Stimulated activated effector memory CD8-positive, alpha-beta T cell treated with anti-CD3 and anti-CD28 coated beads, Interleukin-12 subunit alpha, Interleukin-12 subunit beta, amount 100 ng/mL, for 72 hours (primary cell): Measurements from ENCODE around the gene FFAR4.

Experiments used
- ATAC-seq: fragments of 150-1000 bp; cut with Tn5 transposase; 2 replicates; pipeline ENCODE4 v1.10.0; 2021
- DNase-seq, 2 donors: peaks; one replicate each; pipeline ENCODE4 v3.0.0; 2021 to 2022; ENCODE audit warnings: low spot score in 2 of 2
- H3K27ac Mint-ChIP-seq: one replicate; pipeline ENCODE4 v1.8.0; 2022; ENCODE audit warnings: mild to moderate bottlenecking, mixed read lengths
- H3K36me3 Mint-ChIP-seq: one replicate; pipeline ENCODE4 v1.8.0; 2022; ENCODE audit warnings: mild to moderate bottlenecking, mixed read lengths
- H3K4me1 Mint-ChIP-seq: one replicate; pipeline ENCODE4 v1.8.0; 2022; ENCODE audit warnings: mixed read lengths
- H3K4me3 Mint-ChIP-seq: one replicate; pipeline ENCODE4 v1.8.0; 2022; ENCODE audit warnings: mild to moderate bottlenecking, mixed read lengths
- H3K9me3 Mint-ChIP-seq: one replicate; pipeline ENCODE4 v1.8.0; 2022; ENCODE audit warnings: mixed read lengths

Gene FFAR4

GRCh38 chr10:93601774-93602162, 35.3 kb downstream of the FFAR4 start:
- no peak for DNase-seq
- Mint-ChIP-seq H3K9me3 (no peaks in the 10 kb centered on the region), H3K4me1 (no peaks in the 10 kb centered on the region), H3K27ac (no peak overlapping the region), H3K36me3 (no peaks in the 10 kb centered on the region), H3K4me3 (no peak overlapping the region)
- ATAC-seq = no peak

DNA sequence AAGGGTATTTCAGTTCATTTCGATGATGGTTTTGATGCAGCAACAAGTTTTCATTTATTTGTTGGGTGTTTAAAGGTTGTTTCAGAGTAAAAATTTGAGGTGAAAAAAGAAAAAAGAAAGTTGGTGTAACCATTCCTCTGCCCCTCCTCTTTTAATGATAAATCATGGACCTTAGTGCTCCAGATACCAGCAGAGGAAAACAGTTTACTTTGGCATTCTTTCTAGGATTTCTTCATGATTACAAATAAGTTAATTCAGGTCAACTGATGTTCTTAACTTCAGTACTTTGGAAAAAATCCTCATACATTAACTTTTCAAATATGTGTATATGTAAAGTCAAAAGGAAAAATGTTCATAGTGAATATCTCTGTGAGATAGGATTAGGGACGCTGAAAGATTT, 36.6 kb downstream of the FFAR4 start:
- Mint-ChIP-seq H3K27ac (no peak overlapping the region), H3K36me3 (no peaks in the 10 kb centered on the region), H3K4me3 (no peak overlapping the region), H3K9me3 (no peaks in the 10 kb centered on the region), H3K4me1 (no peaks in the 10 kb centered on the region)
- DNase-seq (no peak), ATAC-seq (no peak)

DNA sequence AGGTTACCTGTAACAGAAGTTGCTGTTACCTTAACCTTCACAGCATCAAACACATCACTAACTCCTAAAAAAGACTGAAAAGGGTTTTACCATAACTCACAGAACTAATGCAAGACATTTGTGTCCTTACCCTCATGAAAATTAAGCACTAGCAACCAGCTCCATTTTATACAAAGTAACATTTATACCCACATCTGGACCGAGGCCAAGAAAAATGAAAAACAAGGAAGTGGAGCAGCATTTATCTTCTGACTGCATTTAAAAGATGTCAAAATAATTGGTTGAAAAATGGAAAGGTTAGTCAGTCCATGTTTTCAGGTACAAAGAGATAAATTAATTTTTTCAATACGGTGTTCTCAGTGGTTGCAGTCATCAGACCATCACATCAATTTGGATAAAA, 37.7 kb downstream of the FFAR4 start:
- Mint-ChIP-seq H3K36me3 (no peaks in the 10 kb centered on the region), H3K27ac (no peak overlapping the region), H3K4me1 (no peaks in the 10 kb centered on the region), H3K4me3 (no peak overlapping the region), H3K9me3 (no peaks in the 10 kb centered on the region)
- ATAC-seq (no peak), DNase-seq (no peak)

DNA sequence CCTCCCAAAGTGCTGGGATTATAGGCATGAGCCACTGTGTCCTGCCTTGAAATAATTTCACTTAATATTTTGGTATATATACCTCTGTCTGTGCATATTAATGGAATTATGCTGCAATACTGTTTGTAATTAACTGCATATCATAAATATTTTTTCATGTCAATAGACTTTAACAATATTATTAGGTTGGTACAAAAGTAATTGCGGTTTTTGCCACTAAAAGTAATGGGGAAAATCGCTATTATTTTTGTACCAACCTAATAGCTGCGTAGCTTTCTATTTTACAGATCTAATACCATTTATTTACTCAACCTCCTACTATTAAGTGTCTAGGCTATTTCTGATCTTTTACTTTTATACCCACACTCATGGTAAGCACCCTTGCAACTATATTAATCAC, 42.0 kb downstream of the FFAR4 start:
- ATAC-seq (no peak), DNase-seq (no peak)
- Mint-ChIP-seq H3K27ac (no peak overlapping the region), H3K36me3 (no peaks in the 10 kb centered on the region), H3K4me3 (no peak overlapping the region), H3K4me1 (no peaks in the 10 kb centered on the region), H3K9me3 (no peaks in the 10 kb centered on the region)

GRCh38 chr10:93612311-93612710, 45.8 kb downstream of the FFAR4 start, which contains the start of gene PDE6C:
TSS of gene PDE6C (plus strand) at chr10:93612537. CDS start at chr10:93612726, 189 bp downstream.
- Mint-ChIP-seq H3K36me3 (no peaks in the 10 kb centered on the region), H3K4me3 (no peak within 1 kb of the TSS), H3K4me1 (no peaks in the 10 kb centered on the region), H3K27ac (no peak within 1 kb of the TSS), H3K9me3 (no peaks in the 10 kb centered on the region)
- no peak for DNase-seq
- ATAC-seq = no peak

- H3K4me1 Mint-ChIP-seq = no peaks in the 10 kb centered on the region
- ATAC-seq (no peak), DNase-seq (no peak)
- H3K27ac Mint-ChIP-seq = no peak overlapping the region
- H3K36me3 Mint-ChIP-seq = no peaks in the 10 kb centered on the region
- H3K4me3 Mint-ChIP-seq = no peak overlapping the region
- H3K9me3 Mint-ChIP-seq = no peaks in the 10 kb centered on the region
Observed at GRCh38 chr10:93613126-93613525, 46.7 kb downstream of the FFAR4 start.

DNA sequence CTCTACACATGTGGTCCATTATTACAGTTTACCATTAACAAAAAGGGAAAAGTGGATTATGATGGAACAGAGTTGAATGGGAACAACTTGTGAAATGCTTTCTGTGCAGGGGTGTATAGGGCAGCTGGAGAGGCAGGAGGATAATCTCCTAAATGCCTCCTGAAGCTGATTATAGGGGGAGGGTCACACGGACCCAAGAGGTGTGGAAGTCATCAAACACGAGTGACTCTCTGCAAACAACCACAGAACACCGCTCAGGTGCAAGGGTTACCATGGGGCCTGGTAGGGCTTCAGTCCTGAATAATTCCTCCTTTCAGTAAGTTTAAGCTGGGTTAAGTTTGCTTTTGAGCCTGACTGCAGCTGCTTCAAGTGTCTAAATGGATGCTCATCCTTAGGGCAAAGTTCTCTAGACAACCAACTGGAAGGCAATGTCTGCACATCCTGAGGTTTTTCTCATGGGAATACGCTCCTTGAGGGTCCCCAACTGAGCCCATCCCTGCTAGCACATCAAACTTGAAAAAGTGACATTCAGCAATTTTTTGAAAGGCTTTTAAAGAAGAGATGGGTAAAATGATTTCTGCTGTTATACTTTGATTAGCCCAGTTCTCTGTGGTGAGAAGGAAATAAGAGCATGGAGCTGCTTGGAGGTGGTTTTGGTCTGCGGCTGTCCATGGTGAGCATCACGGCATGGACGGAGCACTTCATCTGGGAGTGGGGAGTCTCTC, 47.8 kb downstream of the FFAR4 start:
- ATAC-seq (no peak), DNase-seq (no peak)
- Mint-ChIP-seq H3K27ac (no peak overlapping the region), H3K4me3 (no peak overlapping the region), H3K9me3 (no peaks in the 10 kb centered on the region), H3K36me3 (no peaks in the 10 kb centered on the region), H3K4me1 (no peaks in the 10 kb centered on the region)

- Mint-ChIP-seq H3K9me3 (no peaks in the 10 kb centered on the region), H3K36me3 (no peaks in the 10 kb centered on the region), H3K27ac (no peak overlapping the region), H3K4me3 (no peak overlapping the region), H3K4me1 (no peaks in the 10 kb centered on the region)
- DNase-seq (no peak), ATAC-seq (no peak)
Observed at GRCh38 chr10:93615576-93616235, 49.2 kb downstream of the FFAR4 start.

DNA sequence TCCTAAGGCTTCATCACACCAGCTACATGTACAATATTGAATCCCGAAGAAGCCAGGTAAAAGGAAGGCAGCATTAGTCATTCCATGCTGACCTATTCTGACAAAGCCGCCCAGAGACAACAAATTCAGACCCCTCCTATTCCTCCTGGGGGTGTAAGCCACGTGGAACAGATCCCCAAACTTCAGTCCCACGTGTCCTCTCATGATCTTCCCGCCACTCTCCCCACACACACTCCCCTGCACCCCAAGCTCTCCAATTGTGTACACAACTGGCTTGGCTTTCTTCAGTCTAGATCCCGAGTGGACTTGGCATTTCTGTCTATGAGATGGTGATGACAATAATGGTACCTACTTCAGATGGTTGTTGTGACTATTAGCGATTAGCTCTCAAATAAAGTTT, 54.5 kb downstream of the FFAR4 start:
- Mint-ChIP-seq H3K27ac (no peak overlapping the region), H3K4me1 (no peaks in the 10 kb centered on the region), H3K36me3 (no peaks in the 10 kb centered on the region), H3K9me3 (no peaks in the 10 kb centered on the region), H3K4me3 (no peak overlapping the region)
- no peak for ATAC-seq
- no peak for DNase-seq

DNA sequence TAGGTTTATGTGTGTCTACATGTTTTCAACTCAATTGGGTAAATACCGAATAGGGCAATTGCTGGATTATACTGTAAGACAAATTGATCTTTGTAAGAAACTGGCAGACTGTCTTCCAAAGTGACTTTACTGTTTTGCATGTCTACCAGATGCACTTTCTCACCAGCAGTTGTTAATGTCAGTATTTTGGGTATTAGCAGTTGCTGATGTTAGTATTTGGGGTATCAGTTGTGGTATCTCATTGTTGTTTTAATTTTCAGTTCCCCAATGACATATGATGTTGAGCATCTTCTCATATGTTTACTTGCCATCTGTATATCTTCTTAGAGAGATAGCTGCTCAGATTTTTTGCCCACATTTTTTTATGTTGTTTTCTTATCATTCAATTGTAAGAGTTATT, 56.5 kb downstream of the FFAR4 start:
- no peaks in the 10 kb centered on the region for H3K36me3 Mint-ChIP-seq
- H3K4me1 Mint-ChIP-seq = no peaks in the 10 kb centered on the region
- no peaks in the 10 kb centered on the region for H3K9me3 Mint-ChIP-seq
- H3K4me3 Mint-ChIP-seq = no peak overlapping the region
- peak overlapping the region; percentile 26 for H3K27ac Mint-ChIP-seq
- no peak for DNase-seq
- no peak for ATAC-seq

- Mint-ChIP-seq H3K36me3 (no peaks in the 10 kb centered on the region), H3K9me3 (no peaks in the 10 kb centered on the region), H3K4me3 (no peak overlapping the region), H3K27ac (no peak overlapping the region), H3K4me1 (no peaks in the 10 kb centered on the region)
- DNase-seq = no peak
- ATAC-seq = no peak
Observed at GRCh38 chr10:93628858-93629257, 62.4 kb downstream of the FFAR4 start.

- Mint-ChIP-seq H3K36me3 (no peaks in the 10 kb centered on the region), H3K4me3 (no peak overlapping the region), H3K27ac (no peak overlapping the region), H3K9me3 (no peaks in the 10 kb centered on the region), H3K4me1 (no peaks in the 10 kb centered on the region)
- ATAC-seq = peak; percentile 21
- DNase-seq = no peak
Observed at GRCh38 chr10:93629647-93630305, 63.3 kb downstream of the FFAR4 start.

GRCh38 chr10:93630625-93631557, 64.4 kb downstream of the FFAR4 start:
- Mint-ChIP-seq H3K4me1 (no peaks in the 10 kb centered on the region), H3K36me3 (no peaks in the 10 kb centered on the region), H3K27ac (no peak overlapping the region), H3K9me3 (no peaks in the 10 kb centered on the region), H3K4me3 (no peak overlapping the region)
- no peak for DNase-seq
- peak; percentile 24 for ATAC-seq
